HG03039 (cell line): ENCODE data around the gene PLXDC2.
"Not testable (repeated sequence)": the region's sequence is repeated elsewhere in the genome, so short reads cannot be mapped to it uniquely, and the experiment has no call there.

Source experiments
- ATAC-seq: cut with Tn5 transposase; IDR thresholded peaks from one replicate; pipeline ENCODE4 v1.9.1; 2021; ENCODE audit warnings: mild to moderate bottlenecking, moderate library complexity; ENCODE audit not compliant: unreplicated experiment

The PLXDC2 gene

DNA sequence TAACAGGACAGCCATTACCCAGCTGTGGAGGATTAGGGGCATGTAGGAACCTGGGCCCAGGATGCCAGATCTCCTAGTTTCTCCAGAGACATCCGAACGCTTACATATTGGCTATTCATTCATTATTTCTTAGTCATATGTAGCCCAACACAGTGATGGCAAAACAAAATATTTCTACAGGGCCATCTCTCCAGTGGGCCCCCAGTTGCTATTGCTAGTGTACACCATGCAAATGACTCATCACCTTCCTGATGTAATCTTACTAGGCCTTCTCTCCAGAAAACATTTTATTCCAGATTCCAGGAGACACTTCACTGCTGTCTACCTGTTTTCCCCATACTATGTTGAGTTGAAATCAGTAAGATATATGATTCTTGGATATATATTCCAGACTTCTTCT, 201.7 kb downstream of the PLXDC2 start:
- no peak for ATAC-seq

DNA sequence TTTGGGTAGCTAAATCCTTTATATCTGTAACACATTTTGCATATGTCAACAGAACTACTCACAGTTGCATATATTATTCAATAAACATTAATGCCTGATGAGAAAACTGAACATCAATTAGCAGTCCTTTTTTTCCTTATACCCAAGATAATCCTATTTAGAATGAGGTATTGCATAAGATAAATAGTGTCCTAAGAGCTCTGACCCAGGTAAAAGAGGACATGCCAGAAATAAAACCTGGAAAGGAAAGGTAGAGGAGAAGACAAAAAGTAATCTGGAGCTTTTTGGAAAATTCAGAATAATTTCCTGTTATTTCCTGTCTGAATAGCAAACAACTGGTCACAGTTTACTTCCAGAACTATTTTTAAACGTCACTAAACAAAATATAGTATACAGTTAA, 204.4 kb downstream of the PLXDC2 start:
- no peak for ATAC-seq

DNA sequence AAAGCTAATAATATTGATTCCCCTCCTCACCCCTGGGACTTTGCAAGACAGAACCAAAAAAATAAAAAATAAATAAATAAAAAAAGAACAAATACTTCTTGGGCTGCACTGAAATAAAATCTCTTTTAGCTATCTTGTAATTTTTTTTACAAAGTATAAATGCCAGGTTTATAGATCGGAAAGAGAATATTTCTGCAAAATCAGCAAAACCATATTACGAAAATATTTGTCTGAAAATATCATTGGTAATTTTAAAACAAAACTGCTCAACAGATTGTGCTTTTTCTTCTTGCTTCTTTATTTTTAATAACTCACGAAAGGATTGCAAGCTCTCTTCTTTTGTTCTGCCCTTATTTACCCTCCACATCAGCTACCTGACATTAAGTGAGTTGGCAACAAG, 213.3 kb downstream of the PLXDC2 start:
- ATAC-seq: no peak

DNA sequence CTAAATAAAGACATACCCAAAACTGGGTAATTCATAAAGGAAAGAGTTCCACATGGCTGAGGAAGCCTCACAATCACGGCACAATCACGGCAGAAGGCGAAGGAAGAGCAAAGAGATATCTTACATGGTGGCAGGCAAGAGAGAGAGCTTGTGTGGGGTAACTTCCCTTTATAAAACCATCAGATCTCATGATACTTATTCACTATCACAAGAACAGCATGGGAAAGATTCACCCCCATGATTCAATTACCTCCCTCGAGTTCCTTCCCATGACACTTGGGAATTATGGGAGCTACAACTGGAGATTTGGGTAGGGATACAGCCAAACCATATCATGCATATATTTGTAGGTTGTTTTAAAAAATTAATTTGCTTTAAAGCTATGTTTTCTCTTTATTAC, 217.2 kb downstream of the PLXDC2 start:
- no peak for ATAC-seq

DNA sequence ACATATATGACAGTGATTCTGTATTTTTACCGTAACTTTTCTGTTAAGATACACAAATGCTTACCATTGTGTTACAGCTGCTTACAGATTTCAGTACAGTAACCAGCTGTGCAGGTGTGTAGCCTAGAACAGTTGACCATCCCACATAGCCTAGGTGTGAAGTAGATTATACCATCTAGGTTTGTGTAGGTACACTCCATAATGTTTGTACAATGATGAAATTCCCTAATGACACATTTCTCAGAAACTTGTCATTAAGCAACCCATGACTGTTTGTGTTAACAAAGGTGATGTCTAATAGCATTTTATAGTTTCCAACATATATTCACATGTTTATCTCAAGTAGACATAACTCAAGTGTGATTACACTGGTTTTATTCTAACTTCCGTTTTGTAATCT, 218.5 kb downstream of the PLXDC2 start:
- ATAC-seq: no peak

DNA sequence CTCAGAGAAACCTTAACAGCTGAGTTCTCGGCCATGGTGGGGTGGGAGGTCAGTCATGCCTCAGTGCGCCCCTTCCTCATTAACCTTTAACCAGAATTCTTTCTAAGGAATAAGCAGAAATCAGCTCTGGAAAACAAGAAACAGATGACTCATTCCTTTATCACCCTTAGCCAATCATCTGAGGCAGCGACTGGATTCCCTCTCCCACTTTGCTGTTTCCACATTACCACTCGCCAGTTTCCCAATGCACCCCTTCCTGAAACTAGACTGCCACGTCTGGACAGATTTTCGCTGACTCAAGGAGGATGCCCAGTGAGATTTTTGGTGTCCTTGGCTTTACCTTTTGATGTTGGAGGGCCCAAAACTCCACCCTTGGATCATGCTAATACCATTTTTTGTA, 223.8 kb downstream of the PLXDC2 start:
- no peak for ATAC-seq

DNA sequence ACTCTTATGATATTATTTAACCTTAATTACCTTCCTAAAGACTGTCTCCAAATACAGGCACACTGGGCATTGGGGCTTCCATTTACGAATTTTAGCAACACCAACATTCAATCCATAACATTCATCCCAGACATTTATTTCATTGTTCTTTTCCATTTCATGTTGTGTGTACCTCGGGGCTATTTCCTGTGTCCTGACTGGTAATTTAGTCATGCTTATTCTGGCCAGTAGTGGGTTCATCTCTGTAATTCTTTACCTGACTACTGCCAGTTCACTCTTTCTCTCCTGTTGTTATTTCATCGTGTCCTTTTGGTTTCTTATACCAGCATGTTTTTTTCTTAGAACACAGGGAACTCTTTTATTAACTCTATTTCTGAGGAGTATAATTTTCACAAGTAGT, 225.7 kb downstream of the PLXDC2 start:
- ATAC-seq: no peak

DNA sequence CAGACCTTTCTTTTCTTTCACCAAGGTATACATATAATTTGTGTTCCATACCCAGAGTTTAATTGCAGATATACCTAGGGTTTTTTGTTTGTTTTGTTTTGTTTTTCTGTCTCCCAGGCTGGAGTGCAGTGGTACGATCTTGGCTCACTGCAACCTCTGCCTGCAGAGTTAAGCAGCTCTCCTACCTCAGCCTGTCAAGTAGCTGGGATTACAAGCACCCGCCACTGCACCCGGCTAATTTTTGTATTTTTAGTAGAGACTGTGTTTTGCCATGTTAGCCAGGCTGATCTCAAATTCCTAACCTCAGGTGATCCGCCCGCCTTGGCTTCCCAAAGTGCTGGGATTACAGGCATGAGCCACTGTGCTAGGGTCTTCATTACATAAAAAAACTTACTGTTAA, 228.9 kb downstream of the PLXDC2 start:
- ATAC-seq: not testable (repeated sequence)

DNA sequence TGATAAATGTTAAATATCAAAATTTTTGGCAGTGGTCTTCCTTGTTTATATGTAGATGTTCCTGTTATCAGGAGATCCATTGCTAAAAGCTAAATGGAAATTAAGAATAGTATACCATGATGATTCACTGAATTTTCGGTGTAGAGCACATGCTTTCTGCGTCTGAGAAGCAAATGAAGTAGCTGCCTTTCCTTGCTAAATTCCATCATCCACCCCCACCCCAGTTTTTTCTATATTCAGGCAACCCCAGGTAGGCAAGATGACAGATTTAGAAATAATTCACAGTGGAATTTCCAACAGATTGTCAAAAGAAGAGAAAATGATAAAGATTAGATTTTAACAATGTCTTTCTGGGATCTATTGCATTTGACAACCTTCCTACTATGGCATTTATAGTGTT, 231.9 kb downstream of the PLXDC2 start:
- ATAC-seq: no peak

DNA sequence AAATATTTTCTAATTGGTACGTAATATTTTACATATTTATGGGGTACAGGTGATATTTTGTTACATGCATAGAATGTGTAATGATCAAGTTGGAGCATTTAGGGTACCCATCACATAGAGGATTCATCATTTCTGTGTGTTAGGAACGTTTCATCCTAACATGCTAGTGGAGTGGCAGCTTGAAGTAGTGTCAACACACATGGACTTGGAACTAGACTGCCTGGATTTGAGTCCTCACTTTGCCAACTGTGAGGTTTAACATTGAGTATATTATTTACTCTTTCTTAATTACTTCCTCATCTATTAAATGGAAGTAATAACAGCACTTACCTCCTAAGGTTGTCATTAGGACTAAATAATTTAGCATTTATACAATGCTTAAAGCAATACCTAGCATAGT, 241.9 kb downstream of the PLXDC2 start:
- no peak for ATAC-seq

DNA sequence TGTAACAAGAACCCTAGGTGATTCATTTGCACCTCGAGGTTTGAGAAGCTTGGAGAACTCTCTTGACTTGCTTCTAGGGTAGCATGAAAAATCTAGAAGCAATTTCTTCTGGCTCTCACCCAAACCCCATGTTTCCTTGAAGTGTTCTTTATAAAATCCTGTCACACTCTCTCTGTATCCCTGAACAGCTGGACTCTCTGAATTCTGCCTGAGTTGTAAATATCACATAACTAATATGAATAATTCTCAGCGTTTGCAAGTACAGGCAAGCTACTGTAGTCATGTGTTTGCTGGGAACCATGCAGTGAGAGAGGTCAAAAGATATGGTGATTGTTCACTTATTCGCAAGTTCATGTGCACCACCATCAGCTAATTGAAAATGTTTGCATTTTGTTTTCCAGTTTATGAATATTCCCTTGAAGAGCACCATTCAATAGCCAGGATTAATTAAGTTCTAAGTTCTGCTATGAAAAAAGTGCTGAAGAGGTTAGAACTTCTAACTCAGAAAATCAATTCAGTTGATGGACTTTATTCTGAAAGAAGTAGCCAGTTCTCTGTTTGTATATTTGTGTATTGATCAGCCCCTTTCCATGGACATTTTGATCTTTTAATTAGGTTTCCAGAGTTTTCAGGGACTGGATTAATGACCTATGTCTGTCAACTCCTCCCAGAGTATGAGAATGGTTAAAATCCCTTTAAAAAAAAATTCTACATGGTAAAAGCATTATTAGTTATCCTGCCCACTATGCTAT, 243.0 kb downstream of the PLXDC2 start:
- no peak for ATAC-seq

DNA sequence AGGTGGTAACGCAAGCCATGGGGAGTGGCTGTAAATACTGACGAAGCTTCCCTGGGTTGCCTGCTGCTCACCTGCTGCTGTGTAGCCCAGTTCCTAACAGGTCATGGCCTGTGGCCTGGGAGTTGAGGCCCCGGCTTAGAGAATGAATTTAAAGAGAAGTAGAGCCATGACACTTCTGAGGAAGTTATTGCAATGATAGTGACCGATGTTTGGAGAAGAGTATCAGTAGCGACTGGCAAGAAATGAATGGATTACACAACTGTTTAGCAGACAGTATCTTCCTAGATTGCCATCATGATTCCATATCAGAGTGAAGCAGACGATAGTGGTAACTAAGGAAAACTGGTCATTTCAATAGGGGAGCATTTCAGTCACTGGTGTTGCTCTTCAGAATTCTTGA, 249.6 kb downstream of the PLXDC2 start:
- no peak for ATAC-seq

DNA sequence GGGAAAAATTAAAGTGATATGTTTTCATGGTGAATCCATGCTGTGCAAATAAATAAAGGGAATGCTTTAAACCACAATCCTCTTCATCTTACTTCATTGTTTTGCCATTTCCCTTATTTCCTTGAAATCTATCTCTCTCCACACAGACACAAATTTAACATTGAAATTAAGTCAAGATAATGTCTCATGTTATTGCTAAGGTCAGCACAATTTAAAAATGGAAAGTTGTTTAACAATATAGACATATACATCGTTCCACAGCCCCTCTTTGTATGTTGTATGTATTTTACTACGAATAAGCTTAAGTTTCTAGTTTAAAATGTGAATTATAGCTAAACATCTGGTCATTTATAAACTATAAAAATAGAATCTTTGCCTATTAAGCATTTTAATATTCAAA, 256.9 kb downstream of the PLXDC2 start:
- no peak for ATAC-seq

DNA sequence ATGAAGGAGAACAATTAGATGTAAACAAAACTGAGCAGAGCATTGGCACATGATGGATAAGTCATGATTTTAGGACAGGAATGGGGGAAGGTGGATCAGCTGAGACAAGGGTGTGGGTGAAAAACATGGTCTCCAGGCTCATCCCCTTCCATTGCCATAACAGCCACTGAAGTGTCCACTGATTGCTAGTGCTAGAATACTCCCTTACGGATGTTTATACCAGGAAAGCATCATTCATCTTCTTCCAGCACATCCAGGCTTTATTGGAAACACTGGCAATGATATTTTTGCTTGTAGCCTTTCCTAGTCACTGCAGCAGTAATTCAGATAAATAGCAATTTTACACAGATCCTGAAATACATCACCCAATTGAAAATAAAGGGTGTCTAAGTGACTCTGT, 259.5 kb downstream of the PLXDC2 start:
- no peak for ATAC-seq

DNA sequence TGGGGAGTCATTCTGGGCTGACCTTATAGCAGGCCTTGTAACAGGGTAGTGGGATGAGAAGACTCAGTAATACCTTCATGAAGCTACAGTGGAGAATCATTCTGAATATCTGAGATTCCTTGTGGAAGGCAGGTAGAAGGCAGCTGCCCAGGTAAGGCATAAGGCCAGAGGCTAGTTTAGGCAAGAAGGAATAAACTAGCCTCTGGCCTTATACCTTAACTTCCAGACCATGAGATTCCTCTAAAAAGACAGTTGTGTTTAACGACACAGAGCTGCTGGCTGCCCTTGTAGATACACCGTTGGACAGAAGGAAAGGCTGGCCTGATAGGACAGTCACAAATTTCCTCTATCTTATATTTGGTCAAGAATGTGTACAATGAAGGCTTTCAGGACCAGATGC, 268.2 kb downstream of the PLXDC2 start:
- no peak for ATAC-seq

DNA sequence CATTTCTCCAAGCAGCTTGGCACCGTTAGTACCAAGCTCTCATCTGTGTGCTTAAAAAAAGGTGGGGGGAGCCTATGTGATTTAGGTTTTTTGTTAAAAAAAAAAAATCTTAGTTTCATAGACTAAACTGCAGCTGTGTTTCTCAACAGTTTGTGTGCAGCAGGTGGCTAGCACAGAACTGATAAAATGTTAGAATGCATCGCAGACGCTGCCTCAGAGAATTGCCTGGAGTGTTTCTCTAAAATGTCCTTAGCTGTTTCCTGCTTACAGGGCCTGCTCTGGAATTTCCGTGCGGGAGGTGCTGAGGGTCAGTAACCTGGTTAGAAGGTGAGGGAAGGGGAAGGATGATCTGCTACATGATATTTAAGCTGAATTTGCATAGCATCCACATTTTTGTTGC, 268.9 kb downstream of the PLXDC2 start:
- no peak for ATAC-seq

DNA sequence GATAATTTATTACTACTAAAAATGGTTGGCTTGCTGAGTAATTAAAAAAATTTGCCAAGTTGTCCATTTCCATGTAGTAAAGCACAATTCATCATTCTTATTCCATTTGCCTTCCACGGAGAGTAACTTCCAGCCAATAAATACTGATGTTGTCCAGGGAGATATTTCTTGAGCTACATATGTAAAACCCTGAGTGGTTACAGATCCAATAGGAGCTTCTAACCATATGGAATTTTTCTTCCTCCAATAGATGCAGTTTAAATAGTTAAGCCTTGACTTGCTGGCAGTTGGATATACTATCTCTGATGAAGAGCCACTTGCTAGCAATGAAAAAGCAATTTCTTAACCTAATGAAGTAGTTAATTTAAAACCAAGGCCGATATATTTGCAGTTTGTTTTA, 271.1 kb downstream of the PLXDC2 start:
- no peak for ATAC-seq

DNA sequence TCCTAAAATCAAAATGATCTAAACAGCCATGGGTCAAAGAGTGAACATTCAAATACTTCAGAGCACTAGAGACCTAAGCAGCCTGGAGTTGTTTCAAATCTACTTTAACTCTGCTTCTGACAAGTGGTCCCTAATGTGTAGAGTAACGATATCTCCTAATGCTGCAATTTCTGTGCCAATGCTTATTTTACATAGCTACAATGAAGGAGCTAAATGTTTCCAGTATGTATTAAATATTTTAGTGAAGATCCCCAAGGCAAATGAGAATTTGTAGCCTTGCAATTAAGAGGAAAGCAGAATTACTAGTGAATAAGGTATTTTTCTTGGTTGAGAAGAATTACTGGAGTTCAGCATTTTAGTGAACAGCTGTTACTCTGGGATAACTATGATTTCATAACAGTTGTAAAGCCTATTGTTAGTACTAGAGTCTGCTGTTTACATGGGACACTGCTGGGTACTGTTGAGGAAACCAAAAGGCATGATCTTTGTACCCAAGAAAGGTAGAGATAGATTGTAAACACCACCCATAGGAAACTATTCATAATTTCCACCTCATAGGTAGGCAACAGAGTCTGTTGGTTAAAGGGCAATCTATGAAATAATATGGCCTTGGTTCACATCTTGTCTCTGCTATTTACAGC, 271.9 kb downstream of the PLXDC2 start:
- no peak for ATAC-seq

DNA sequence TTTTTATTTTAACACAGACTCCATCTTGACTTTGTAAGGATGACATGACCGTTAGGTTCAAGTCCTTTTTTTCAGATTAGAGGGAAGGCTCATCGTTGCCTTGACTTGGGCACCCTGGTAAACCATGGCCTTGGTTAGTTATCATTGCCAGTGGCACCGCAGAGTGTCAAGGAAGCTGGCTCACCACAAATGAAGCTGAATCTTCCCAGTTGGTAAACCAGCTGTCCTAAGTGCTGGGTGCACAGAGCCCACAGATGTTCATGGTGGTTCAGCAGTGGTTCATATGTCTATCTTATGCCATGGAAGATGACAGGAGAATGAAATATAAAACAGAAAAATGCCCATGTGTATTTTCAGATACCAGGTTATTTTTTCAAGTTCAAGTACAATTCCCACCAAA, 273.6 kb downstream of the PLXDC2 start:
- ATAC-seq: no peak

DNA sequence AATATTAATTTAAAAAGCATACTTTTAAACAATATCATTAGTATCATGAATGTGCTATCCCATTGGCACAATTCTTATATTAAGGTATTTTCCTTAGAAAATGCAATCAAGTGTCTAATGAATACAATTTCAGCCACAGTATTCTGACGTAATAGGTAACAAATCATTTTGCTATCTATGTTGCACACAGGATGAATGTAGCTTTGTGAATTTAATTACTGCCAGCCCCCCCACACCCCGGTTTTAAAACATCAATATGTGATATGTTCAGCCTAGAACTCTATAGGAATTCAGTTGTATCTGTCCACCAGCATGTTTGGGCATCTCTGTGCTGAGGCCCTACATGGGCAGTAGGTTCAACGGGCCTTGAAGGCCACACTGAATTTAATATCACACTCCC, 274.6 kb downstream of the PLXDC2 start:
- ATAC-seq: no peak

DNA sequence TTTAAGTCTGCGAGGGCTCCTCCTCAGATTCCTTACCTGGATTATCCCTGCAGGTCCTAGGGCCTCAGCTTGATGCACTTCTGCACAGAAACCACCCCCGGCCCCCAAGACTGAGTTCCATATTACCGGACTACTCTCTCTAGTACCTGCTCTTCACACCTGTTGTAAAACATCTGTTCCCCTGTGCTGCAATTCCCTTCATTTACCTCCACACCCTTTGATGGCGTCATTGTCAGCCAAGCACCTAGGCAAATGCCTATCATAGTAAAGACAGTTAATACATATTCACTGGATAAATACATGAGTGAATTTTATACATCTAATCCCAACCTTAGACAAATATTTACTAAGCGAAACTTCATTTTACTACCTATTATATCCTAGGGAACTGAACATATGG, 275.5 kb downstream of the PLXDC2 start:
- no peak for ATAC-seq

DNA sequence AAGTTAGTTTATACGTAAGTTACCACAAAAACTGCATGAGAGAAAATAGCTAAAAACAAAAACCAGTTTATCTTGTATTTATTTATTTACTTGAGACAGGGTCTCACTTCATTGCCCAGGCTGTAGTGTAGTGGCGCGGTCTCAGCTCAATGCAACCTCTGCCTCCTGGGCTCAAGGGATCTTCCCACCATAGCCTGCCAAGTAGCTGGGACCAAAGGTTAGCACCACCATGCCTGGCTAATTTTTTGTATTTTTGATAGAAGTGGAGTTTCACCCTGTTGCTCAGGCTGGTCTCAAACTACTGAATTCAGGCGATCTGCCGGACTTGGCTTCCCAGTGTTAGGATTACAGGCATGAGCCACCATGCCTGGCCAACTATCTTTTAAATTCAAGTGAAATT, 277.4 kb downstream of the PLXDC2 start:
- ATAC-seq: no peak
